GM13976 (cell line): ENCODE measurements around the gene RAB11FIP4.

ENCODE experiments used
- DNase-seq: peaks from one replicate; pipeline ENCODE4 v3.0.0; 2012; ENCODE audit warnings: low spot score
- CTCF ChIP-seq: IDR thresholded peaks from 2 replicates; pipeline ENCODE4 v1.5.1; 2012; ENCODE audit warnings: borderline replicate concordance, mild to moderate bottlenecking; ENCODE audit not compliant: insufficient read depth; ENCODE audit errors: extremely low read depth, missing control alignments, control extremely low read depth
- in situ Hi-C: fragments of 300-500 bp; cut with MboI; formaldehyde crosslinking; loops from one replicate; pipeline ENCODE4 v1.12.0; 2022; ENCODE audit warnings: low sequenced_read_pairs, mixed read lengths, inconsistent platforms; ENCODE audit not compliant: unreplicated experiment

Gene RAB11FIP4

GRCh38 chr17:31408586-31408985, 17.1 kb downstream of the RAB11FIP4 start:
- DNase-seq: no peak
- TF ChIP-seq CTCF: no peak
- in situ Hi-C loops: no loop called here

DNA sequence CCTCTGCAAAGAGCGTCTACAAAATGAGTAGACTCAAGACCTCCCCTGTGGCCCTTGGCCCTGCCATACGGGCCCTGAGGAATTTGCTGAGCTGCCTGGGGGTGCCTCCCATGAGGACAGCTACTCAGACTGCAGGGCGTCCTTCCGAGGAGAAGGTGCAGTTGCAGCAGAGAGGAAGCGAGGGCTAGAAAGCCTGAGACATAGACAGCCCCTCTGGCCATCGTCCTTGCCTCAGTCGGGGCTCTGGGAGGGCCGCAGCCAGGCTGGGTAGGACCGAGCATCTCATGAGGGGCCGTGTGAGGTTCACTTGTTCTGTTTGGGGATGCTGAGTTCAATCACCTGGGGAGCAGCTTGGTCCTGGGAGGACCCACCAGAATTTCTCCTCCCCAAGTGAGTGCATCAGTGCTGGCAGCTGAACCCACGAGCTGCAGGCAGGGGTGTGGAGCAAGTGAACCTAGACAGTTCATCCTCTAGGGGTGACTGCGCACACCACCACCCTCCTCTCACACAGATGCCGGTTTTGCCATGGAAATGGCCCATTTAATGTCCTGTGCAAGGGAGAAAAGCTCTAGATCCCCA, 20.3 kb downstream of the RAB11FIP4 start:
- no peak for DNase-seq
- in situ Hi-C loops: no loop called here

GRCh38 chr17:31412511-31412910, 21.0 kb downstream of the RAB11FIP4 start:
- in situ Hi-C loops: no loop called here
- no peak for DNase-seq
- no peak for TF ChIP-seq CTCF

More for the DNA sequence above, 20.3 kb downstream of the RAB11FIP4 start:
- TF ChIP-seq CTCF: no peak

GRCh38 chr17:31413081-31413799, 21.8 kb downstream of the RAB11FIP4 start:
- in situ Hi-C loops: no loop called here
- TF ChIP-seq CTCF: no peak
- no peak for DNase-seq

GRCh38 chr17:31413874-31414549, 22.5 kb downstream of the RAB11FIP4 start:
- TF ChIP-seq CTCF: no peak
- no peak for DNase-seq
- in situ Hi-C loops: no loop called here

GRCh38 chr17:31414550-31414918, 23.1 kb downstream of the RAB11FIP4 start:
- DNase-seq: no peak
- in situ Hi-C loops: no loop called here
- TF ChIP-seq CTCF: no peak
